Lung (tissue), 12 donors: ENCODE data around the gene ZNF334. TPM values are rescaled to one million over a fixed set of nuclear protein-coding genes. Genes with fewer than 3 reads are reported as not detected.

Experiments
- ATAC-seq: fragments of 200-7000 bp; cut with Tn5 transposase; one replicate; pipeline ENCODE4 v1.9.1; 2020; ENCODE audit warnings: moderate number of reproducible peaks; ENCODE audit not compliant: insufficient read depth, low FRiP score
- DNase-seq, 3 donors: peaks; one replicate each; pipeline ENCODE4 v3.0.0-alpha.2; 2013 to 2017
- H3K27ac ChIP-seq, 2 donors: one replicate each; pipeline ENCODE4 v1.5.1; 2013; ENCODE audit warnings: mild to moderate bottlenecking in 2 of 2, moderate library complexity in 2 of 2, control low read depth in 1 of 2, inconsistent platforms in 1 of 2, low read depth in 1 of 2, low read length in 1 of 2
- H3K27me3 ChIP-seq, 3 donors: one replicate each; pipeline ENCODE4 v1.5.1; 2013; ENCODE audit warnings: low read length in 2 of 3; ENCODE audit not compliant: control insufficient read depth in 3 of 3, insufficient read depth in 3 of 3
- H3K36me3 ChIP-seq, 4 donors: one replicate each; pipeline ENCODE4 v1.5.1; 2013; ENCODE audit warnings: low read length in 4 of 4, mild to moderate bottlenecking in 1 of 4, moderate library complexity in 1 of 4; ENCODE audit not compliant: control insufficient read depth in 4 of 4, insufficient read depth in 4 of 4
- H3K4me1 ChIP-seq, 5 donors: one replicate each; pipeline ENCODE4 v1.5.1; 2013; ENCODE audit warnings: low read length in 5 of 5, mild to moderate bottlenecking in 2 of 5, moderate library complexity in 1 of 5; ENCODE audit not compliant: control insufficient read depth in 5 of 5, insufficient read depth in 5 of 5
- H3K4me3 ChIP-seq: one replicate; pipeline ENCODE4 v1.5.1; 2013; ENCODE audit warnings: mild to moderate bottlenecking, control low read depth, moderate library complexity
- H3K9ac ChIP-seq, 2 donors: one replicate each; pipeline ENCODE4 v1.5.1; 2013; ENCODE audit warnings: low read length in 2 of 2, control low read depth in 1 of 2; ENCODE audit not compliant: insufficient read depth in 1 of 2
- H3K9me3 ChIP-seq, 4 donors: one replicate each; pipeline ENCODE4 v1.5.1; 2013; ENCODE audit warnings: low read length in 3 of 4, mild to moderate bottlenecking in 1 of 4, moderate library complexity in 1 of 4; ENCODE audit not compliant: control insufficient read depth in 4 of 4, insufficient read depth in 3 of 4
- WGBS, 2 donors: extraction: QIAGEN DNeasy Blood & Tissue Kit; methylation state at CpG; one replicate each; pipeline ENCODE4 v1.1.7; 2013; 5-methylcytosine and 5-hydroxymethylcytosine counted together
- polyA plus RNA-seq, 2 donors: library from polyadenylated mRNA; stranded (reverse); fragments of 200-250 nt; gene quantifications; one replicate each; pipeline ENCODE4 v1.2.1, GENCODE V29; 2013
- total RNA-seq, 2 donors: library from RNA; depleted of rRNA in 1 of 2; stranded (reverse); fragments of >200 nt in 1 of 2; gene quantifications; one replicate each; pipeline ENCODE4 v1.2.1, GENCODE V29; 2014 to 2021
- TF ChIP-seq, protein P1 (sequence below): IDR thresholded peaks from 2 replicates; pipeline ENCODE4 v1.5.1; 2012; ENCODE audit warnings: mild to moderate bottlenecking; ENCODE audit errors: control extremely low read depth, extremely low read depth
- donor health status: control.
- donor health status: control.
- donor health status: Bipolar disorder and iron deficiency.
- donor health status: healthy.
- donor health status: DM: yes; HTN: yes; CAD: no.

The ZNF334 gene
- total and polyA plus RNA-seq, 4 donors, result 1.4 to 25.3 (median 5.3) TPM

GRCh38 chr20:46545827-46546138, 32.4 kb upstream of the ZNF334 start:
- no peak overlapping the region for H3K27ac ChIP-seq
- peaks cover 0 to 4% (median 0%) of the 10 kb centered on the region in 4 donors for H3K9me3 ChIP-seq
- 94 to 98% methylated on average over 9 of the region's 9 CpGs for WGBS, 2 donors
- peaks cover 0 to 4% (median 0%) of the 10 kb centered on the region in 5 donors for H3K4me1 ChIP-seq
- no peaks in the 10 kb centered on the region for H3K36me3 ChIP-seq
- ATAC-seq (no peak), DNase-seq (no peak)
- TF ChIP-seq, protein P1, sequence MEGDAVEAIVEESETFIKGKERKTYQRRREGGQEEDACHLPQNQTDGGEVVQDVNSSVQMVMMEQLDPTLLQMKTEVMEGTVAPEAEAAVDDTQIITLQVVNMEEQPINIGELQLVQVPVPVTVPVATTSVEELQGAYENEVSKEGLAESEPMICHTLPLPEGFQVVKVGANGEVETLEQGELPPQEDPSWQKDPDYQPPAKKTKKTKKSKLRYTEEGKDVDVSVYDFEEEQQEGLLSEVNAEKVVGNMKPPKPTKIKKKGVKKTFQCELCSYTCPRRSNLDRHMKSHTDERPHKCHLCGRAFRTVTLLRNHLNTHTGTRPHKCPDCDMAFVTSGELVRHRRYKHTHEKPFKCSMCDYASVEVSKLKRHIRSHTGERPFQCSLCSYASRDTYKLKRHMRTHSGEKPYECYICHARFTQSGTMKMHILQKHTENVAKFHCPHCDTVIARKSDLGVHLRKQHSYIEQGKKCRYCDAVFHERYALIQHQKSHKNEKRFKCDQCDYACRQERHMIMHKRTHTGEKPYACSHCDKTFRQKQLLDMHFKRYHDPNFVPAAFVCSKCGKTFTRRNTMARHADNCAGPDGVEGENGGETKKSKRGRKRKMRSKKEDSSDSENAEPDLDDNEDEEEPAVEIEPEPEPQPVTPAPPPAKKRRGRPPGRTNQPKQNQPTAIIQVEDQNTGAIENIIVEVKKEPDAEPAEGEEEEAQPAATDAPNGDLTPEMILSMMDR, result no peak
- H3K4me3 ChIP-seq, result no peak overlapping the region
- peaks cover 4 to 11% (median 7%) of the 10 kb centered on the region in 3 donors for H3K27me3 ChIP-seq
- no peak overlapping the region for H3K9ac ChIP-seq

DNA sequence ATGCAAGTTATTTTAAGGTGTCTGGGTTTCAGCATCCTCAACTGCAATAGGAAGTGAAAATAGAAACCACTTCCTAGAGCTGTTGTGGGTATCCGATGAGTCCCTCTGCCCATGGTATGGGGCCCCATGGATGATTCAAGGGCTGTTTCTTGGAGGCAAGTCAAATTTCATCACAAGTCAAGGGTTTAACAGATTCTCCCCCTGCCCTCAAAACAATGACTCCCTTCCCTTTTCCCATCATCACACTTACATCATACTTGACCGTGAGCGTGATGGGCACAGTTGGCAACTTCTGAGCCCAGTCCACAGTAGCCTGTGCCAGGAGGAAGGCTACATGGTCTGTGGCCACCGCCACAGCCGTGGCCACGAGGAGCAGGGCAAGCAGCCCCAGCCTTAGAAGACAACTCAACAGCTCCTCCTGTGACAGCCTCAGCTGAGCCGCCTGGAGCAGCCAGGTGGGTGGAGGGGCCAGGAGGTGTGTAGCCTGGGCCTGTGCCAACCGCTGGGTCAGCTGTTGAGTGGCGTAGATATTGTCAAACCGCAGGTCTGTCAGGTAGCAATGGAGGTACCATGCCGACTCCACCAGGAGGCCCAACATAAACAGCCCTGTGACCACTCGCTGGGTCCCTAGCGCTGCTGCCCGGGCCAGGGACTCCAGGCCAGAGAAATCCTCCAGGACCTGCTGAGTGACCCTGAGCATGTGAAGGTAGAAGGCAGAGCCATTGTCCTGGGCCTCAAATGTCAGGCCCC, 31.9 kb upstream of the ZNF334 start:
- Histone ChIP-seq H3K9ac (no peak overlapping the region), H3K27ac (no peak overlapping the region), H3K9me3 (peaks cover 0 to 4% (median 0%) of the 10 kb centered on the region in 4 donors), H3K27me3 (peaks cover 7 to 15% (median 7%) of the 10 kb centered on the region in 3 donors), H3K4me3 (no peak overlapping the region), H3K4me1 (peaks cover 0 to 4% (median 0%) of the 10 kb centered on the region in 5 donors), H3K36me3 (no peaks in the 10 kb centered on the region)
- ATAC-seq (no peak), DNase-seq (no peak)
- TF ChIP-seq, protein P1, result no peak
- 59 to 70% methylated on average over 14 of the region's 14 CpGs for WGBS, 2 donors

- H3K27ac ChIP-seq, result no peak overlapping the region
- no peak overlapping the region for H3K4me3 ChIP-seq
- peak in 2 of 3 donors; percentile 14 to 25 for DNase-seq
- H3K9me3 ChIP-seq, result peaks cover 0 to 4% (median 0%) of the 10 kb centered on the region in 4 donors
- TF ChIP-seq, protein P1, result no peak
- peaks cover 0 to 4% (median 0%) of the 10 kb centered on the region in 5 donors for H3K4me1 ChIP-seq
- ATAC-seq, result no peak
- WGBS, 2 donors, result 87 to 90% methylated on average over 3 of the region's 3 CpGs
- H3K9ac ChIP-seq, result no peak overlapping the region
- peaks cover 7 to 17% (median 8%) of the 10 kb centered on the region in 3 donors for H3K27me3 ChIP-seq
- H3K36me3 ChIP-seq, result no peaks in the 10 kb centered on the region
Measured at GRCh38 chr20:46544576-46544975, 31.2 kb upstream of the ZNF334 start.
